ENCODE measurements around the gene TMEM179B. TPM values are rescaled to one million over a fixed set of nuclear protein-coding genes. Genes with fewer than 3 reads are reported as not detected.

TMEM179B gene
- total and polyA plus RNA-seq, 2 of the 13 experiments (the other 11 are each of a cell fraction or from before 2014, with no cell fraction given) = 24.8 to 25.7 TPM

DNA sequence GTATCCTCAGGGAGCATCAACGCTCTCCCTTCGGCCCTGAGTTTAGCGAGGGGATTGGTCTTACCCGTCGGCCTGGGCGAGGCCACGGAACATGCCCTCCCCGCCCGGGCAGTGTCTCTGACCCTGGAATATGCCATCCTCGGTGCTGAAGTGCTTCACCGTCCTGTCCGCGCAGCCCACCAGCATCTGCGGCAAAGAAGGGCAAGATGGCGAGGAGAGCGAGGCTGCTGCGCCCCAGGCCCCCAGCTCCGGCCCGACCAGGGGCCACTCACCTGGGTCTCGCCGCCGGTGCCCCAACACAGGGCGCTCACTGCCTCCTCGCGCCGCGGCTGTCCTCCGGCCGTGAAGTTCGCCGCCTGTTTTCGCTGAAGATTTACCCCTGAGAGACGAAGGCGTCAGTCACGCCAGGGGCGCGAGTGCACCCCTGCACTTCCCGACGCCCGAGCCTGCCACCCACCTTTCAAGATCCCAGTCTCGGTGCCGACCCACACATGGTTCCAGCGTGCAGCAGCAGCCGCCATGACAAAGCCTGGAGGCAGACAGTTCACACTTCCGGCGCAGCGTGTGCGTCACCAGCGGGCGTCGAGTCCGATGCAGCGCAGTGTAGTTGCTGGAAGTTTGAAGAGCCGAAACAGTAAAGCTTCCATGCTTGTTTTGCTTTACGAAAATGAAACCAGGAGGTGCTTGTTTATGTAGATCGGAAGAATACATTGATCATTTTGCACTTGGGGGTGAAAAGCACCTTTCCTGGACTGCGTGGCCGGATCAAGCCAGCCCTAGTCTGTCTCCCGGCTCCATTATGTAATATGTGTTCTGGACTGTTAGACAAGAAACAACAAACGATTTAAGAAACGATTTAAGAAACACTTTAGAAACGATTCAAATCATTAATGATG is 52.1 kb downstream of the TMEM179B start, which contains the start of gene WDR74 (continued):
- TF ChIP-seq DMAP1 (CRISPR knock-in tag; IDR thresholded peaks at IDR 0.05) = peak; percentile 98
- peak; percentile 99 for TF ChIP-seq ATF1 (CRISPR knock-in tag; IDR thresholded peaks at IDR 0.05)
- TF ChIP-seq, protein P1, sequence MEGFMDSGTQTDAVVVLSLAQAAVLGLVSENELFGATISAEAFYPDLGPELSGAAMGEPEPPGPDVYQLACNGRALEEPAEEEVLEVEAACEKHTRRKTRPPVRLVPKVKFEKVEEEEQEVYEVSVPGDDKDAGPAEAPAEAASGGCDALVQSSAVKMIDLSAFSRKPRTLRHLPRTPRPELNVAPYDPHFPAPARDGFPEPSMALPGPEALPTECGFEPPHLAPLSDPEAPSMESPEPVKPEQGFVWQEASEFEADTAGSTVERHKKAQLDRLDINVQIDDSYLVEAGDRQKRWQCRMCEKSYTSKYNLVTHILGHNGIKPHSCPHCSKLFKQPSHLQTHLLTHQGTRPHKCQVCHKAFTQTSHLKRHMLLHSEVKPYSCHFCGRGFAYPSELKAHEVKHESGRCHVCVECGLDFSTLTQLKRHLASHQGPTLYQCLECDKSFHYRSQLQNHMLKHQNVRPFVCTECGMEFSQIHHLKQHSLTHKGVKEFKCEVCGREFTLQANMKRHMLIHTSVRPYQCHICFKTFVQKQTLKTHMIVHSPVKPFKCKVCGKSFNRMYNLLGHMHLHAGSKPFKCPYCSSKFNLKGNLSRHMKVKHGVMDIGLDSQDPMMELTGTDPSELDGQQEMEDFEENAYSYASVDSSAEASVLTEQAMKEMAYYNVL (CRISPR knock-in tag; IDR thresholded peaks at IDR 0.05; ENCODE audit: borderline replicate concordance) = peak; percentile 29; the same call in 1 of the 2 replicates
- TF ChIP-seq ZC3H13 (CRISPR knock-in tag; IDR thresholded peaks at IDR 0.05) = peak; percentile 93
- TF ChIP-seq, protein P2, sequence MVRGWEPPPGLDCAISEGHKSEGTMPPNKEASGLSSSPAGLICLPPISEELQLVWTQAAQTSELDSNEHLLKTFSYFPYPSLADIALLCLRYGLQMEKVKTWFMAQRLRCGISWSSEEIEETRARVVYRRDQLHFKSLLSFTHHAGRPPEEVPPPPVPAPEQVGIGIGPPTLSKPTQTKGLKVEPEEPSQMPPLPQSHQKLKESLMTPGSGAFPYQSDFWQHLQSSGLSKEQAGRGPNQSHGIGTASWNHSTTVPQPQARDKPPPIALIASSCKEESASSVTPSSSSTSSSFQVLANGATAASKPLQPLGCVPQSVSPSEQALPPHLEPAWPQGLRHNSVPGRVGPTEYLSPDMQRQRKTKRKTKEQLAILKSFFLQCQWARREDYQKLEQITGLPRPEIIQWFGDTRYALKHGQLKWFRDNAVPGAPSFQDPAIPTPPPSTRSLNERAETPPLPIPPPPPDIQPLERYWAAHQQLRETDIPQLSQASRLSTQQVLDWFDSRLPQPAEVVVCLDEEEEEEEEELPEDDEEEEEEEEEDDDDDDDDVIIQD (CRISPR knock-in tag; IDR thresholded peaks at IDR 0.05; ENCODE audit: low read depth) = peak; percentile 82; the same call in 1 of the 2 replicates
- TF ChIP-seq, protein P3, sequence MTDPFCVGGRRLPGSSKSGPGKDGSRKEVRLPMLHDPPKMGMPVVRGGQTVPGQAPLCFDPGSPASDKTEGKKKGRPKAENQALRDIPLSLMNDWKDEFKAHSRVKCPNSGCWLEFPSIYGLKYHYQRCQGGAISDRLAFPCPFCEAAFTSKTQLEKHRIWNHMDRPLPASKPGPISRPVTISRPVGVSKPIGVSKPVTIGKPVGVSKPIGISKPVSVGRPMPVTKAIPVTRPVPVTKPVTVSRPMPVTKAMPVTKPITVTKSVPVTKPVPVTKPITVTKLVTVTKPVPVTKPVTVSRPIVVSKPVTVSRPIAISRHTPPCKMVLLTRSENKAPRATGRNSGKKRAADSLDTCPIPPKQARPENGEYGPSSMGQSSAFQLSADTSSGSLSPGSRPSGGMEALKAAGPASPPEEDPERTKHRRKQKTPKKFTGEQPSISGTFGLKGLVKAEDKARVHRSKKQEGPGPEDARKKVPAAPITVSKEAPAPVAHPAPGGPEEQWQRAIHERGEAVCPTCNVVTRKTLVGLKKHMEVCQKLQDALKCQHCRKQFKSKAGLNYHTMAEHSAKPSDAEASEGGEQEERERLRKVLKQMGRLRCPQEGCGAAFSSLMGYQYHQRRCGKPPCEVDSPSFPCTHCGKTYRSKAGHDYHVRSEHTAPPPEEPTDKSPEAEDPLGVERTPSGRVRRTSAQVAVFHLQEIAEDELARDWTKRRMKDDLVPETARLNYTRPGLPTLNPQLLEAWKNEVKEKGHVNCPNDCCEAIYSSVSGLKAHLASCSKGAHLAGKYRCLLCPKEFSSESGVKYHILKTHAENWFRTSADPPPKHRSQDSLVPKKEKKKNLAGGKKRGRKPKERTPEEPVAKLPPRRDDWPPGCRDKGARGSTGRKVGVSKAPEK (CRISPR knock-in tag; IDR thresholded peaks at IDR 0.05; ENCODE audit: borderline replicate concordance) = no peak
- TF ChIP-seq ZSCAN12 (CRISPR knock-in tag; IDR thresholded peaks at IDR 0.05) = no peak
- TF ChIP-seq NAIF1 (CRISPR knock-in tag; IDR thresholded peaks at IDR 0.05; ENCODE audit: borderline replicate concordance) = no peak
- TF ChIP-seq ZNF160 (CRISPR knock-in tag; IDR thresholded peaks at IDR 0.05) = no peak; the same call in 1 of the 2 replicates
- TF ChIP-seq ZNF234 (CRISPR knock-in tag; conservative IDR thresholded peaks at IDR 0.05) = 0 out of 2 replicates have a peak, but pooled peaks have one; percentile 45
- TF ChIP-seq, protein P4, sequence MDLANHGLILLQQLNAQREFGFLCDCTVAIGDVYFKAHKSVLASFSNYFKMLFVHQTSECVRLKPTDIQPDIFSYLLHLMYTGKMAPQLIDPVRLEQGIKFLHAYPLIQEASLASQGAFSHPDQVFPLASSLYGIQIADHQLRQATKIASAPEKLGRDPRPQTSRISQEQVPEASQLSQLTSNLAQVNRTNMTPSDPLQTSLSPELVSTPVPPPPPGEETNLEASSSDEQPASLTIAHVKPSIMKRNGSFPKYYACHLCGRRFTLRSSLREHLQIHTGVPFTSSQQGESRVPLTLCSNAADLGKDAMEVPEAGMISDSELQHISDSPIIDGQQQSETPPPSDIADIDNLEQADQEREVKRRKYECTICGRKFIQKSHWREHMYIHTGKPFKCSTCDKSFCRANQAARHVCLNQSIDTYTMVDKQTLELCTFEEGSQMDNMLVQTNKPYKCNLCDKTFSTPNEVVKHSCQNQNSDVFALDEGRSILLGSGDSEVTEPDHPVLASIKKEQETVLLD (CRISPR knock-in tag; IDR thresholded peaks at IDR 0.05; ENCODE audit: low read depth) = 0 out of 2 replicates have a peak, but pooled peaks have one; percentile 56
- TF ChIP-seq MLLT10 (CRISPR knock-in tag; IDR thresholded peaks at IDR 0.05) = no peak
- TF ChIP-seq ZNF121 (CRISPR knock-in tag; IDR thresholded peaks at IDR 0.05) = no peak
- TF ChIP-seq ZNF256 (CRISPR knock-in tag; conservative IDR thresholded peaks at IDR 0.05) = 0 out of 2 replicates have a peak, but pooled peaks have one; percentile 23
- TF ChIP-seq, protein P5, sequence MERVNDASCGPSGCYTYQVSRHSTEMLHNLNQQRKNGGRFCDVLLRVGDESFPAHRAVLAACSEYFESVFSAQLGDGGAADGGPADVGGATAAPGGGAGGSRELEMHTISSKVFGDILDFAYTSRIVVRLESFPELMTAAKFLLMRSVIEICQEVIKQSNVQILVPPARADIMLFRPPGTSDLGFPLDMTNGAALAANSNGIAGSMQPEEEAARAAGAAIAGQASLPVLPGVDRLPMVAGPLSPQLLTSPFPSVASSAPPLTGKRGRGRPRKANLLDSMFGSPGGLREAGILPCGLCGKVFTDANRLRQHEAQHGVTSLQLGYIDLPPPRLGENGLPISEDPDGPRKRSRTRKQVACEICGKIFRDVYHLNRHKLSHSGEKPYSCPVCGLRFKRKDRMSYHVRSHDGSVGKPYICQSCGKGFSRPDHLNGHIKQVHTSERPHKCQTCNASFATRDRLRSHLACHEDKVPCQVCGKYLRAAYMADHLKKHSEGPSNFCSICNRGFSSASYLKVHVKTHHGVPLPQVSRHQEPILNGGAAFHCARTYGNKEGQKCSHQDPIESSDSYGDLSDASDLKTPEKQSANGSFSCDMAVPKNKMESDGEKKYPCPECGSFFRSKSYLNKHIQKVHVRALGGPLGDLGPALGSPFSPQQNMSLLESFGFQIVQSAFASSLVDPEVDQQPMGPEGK (CRISPR knock-in tag; IDR thresholded peaks at IDR 0.05) = no peak
- no peak for TF ChIP-seq KDM6A (CRISPR knock-in tag; IDR thresholded peaks at IDR 0.05; ENCODE audit: low read depth)
- no peak for TF ChIP-seq CCAR2 (optimal IDR thresholded peaks at IDR 0.05; ENCODE audit: low read depth, low read length)
- TF ChIP-seq RFX1 (IDR thresholded peaks at IDR 0.05) = no peak
- TF ChIP-seq ZNF484 (CRISPR knock-in tag; IDR thresholded peaks at IDR 0.05; ENCODE audit: borderline replicate concordance, low read depth) = no peak
- TF ChIP-seq POLR2A (IDR thresholded peaks at IDR 0.05; ENCODE audit: insufficient read depth in 1 of 2, low read depth in 2 of 2, low read length in 2 of 2) = peak; percentile 90 to 94
